ENCODE results near the gene IPCEF1.

- TF ChIP-seq EZH2 (IDR thresholded peaks at IDR 0.05; ENCODE audit: insufficient read depth, poor library complexity, severe bottlenecking) (no peak), EZH2phosphoT487 (IDR thresholded peaks at IDR 0.05; ENCODE audit: insufficient read depth, low read depth) (no peak)
These were observed 125.5 kb downstream of the IPCEF1 start for GRCh38 chr6:154230910-154231595.

Measured in GM23248 (cell line).